SK-N-SH treated with all-trans-retinoic acid at 6 μM for 48 hours (cell line): ENCODE measurements around the gene CCDC102A.

Source experiments
- BACH2 ChIP-seq: fragments of 250-450 bp; sonication (Bioruptor Pico); IDR thresholded peaks from 2 replicates; pipeline ENCODE4 v1.9.0; 2021; ENCODE audit warnings: mild to moderate bottlenecking, borderline replicate concordance
- CSDC2 ChIP-seq: fragments of 250-450 bp; sonication (Bioruptor Pico); IDR thresholded peaks from 2 replicates; pipeline ENCODE4 v1.5.0; 2020; ENCODE audit warnings: mild to moderate bottlenecking, moderate library complexity
- PPARA ChIP-seq: fragments of 250-450 bp; sonication (Bioruptor Pico); IDR thresholded peaks from 2 replicates; pipeline ENCODE4 v1.5.0; 2020; ENCODE audit warnings: mild to moderate bottlenecking, borderline replicate concordance
- RARB ChIP-seq: fragments of 250-450 bp; sonication (Bioruptor Pico); IDR thresholded peaks from 2 replicates; pipeline ENCODE4 v1.8.0; 2021; ENCODE audit warnings: mild to moderate bottlenecking, moderate library complexity
- ZC3H10 ChIP-seq: fragments of 250-450 bp; sonication (Bioruptor Pico); IDR thresholded peaks from 2 replicates; pipeline ENCODE4 v1.5.1; 2021; ENCODE audit warnings: mild to moderate bottlenecking, moderate library complexity
- ZFP3 ChIP-seq: fragments of 250-450 bp; sonication (Bioruptor Pico); IDR thresholded peaks from 2 replicates; pipeline ENCODE4 v1.5.0; 2020; ENCODE audit warnings: mild to moderate bottlenecking, moderate library complexity
- ZNF565 ChIP-seq: fragments of 450-650 bp; formaldehyde crosslinking; conservative IDR thresholded peaks from 2 replicates; pipeline ENCODE4 v1.5.0; 2020; ENCODE audit warnings: low read depth, mild to moderate bottlenecking, moderate library complexity
- ZNF8 ChIP-seq: fragments of 450-650 bp; formaldehyde crosslinking; IDR thresholded peaks from 2 replicates; pipeline ENCODE4 v1.5.0; 2020; ENCODE audit warnings: mild to moderate bottlenecking, moderate library complexity
- TF ChIP-seq, protein P1 (sequence below): fragments of 250-450 bp; sonication (Bioruptor Pico); IDR thresholded peaks from 2 replicates; pipeline ENCODE4 v1.5.1; 2021; ENCODE audit warnings: mild to moderate bottlenecking, moderate library complexity
- TF ChIP-seq, protein P2 (sequence below): fragments of 250-450 bp; sonication (Bioruptor Pico); IDR thresholded peaks from 2 replicates; pipeline ENCODE4 v1.5.1; 2020; ENCODE audit warnings: low read depth, mild to moderate bottlenecking, moderate library complexity
- TF ChIP-seq, protein P3 (sequence below): fragments of 250-450 bp; sonication (Bioruptor Pico); IDR thresholded peaks from 2 replicates; pipeline ENCODE4 v1.5.0; 2020; ENCODE audit warnings: mild to moderate bottlenecking, moderate library complexity
- TF ChIP-seq, protein P4 (sequence below): fragments of 250-450 bp; sonication (Bioruptor Pico); IDR thresholded peaks from 2 replicates; pipeline ENCODE4 v1.8.0; 2020; ENCODE audit warnings: mild to moderate bottlenecking, moderate library complexity, borderline replicate concordance

DNA sequence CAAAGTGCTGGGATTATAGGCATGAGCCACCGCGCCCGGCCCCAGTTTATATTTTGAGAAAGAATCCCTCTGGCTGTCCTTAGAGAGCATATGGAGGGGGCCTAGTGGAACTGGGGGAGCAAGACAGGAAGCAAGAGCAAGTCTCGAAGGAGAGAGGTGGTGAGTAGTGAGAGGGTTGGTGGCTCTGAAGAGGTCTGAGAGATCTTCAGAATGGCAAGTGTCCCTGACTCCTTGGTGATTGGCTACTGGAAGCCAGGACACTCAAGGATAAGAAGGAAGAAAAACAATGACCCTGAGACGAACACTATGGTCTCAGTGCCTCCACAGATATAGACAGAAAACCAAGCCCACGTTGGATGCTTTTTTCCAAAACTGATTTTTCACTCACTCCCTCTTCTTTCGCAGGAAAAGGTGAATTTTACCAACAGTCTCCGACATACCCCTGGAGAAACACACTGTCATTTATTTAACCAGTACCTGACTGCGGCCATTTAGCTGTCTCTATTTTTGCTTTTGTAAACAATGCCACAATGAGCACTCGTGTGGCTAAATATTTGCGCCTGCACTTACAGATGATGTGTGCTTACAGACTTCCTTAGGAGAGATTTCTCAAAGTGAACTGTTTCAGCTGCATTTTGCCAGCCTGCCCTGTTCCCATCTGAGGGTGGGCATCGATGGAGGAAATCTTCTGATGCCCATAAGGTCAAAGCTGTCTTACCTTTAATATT is 34.2 kb downstream of the CCDC102A start:
- TF ChIP-seq RARB (no peak), CSDC2 (CRISPR knock-in tag) (no peak), ZFP3 (no peak), ZC3H10 (CRISPR knock-in tag) (no peak), BACH2 (no peak), ZNF565 (CRISPR knock-in tag) (no peak), ZNF8 (CRISPR knock-in tag) (no peak), PPARA (no peak)
- TF ChIP-seq, protein P1, sequence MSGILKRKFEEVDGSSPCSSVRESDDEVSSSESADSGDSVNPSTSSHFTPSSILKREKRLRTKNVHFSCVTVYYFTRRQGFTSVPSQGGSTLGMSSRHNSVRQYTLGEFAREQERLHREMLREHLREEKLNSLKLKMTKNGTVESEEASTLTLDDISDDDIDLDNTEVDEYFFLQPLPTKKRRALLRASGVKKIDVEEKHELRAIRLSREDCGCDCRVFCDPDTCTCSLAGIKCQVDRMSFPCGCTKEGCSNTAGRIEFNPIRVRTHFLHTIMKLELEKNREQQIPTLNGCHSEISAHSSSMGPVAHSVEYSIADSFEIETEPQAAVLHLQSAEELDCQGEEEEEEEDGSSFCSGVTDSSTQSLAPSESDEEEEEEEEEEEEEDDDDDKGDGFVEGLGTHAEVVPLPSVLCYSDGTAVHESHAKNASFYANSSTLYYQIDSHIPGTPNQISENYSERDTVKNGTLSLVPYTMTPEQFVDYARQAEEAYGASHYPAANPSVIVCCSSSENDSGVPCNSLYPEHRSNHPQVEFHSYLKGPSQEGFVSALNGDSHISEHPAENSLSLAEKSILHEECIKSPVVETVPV (CRISPR knock-in tag), result no peak
- TF ChIP-seq, protein P2, sequence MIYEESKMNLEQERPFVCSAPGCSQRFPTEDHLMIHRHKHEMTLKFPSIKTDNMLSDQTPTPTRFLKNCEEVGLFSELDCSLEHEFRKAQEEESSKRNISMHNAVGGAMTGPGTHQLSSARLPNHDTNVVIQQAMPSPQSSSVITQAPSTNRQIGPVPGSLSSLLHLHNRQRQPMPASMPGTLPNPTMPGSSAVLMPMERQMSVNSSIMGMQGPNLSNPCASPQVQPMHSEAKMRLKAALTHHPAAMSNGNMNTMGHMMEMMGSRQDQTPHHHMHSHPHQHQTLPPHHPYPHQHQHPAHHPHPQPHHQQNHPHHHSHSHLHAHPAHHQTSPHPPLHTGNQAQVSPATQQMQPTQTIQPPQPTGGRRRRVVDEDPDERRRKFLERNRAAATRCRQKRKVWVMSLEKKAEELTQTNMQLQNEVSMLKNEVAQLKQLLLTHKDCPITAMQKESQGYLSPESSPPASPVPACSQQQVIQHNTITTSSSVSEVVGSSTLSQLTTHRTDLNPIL, result no peak
- TF ChIP-seq, protein P3, sequence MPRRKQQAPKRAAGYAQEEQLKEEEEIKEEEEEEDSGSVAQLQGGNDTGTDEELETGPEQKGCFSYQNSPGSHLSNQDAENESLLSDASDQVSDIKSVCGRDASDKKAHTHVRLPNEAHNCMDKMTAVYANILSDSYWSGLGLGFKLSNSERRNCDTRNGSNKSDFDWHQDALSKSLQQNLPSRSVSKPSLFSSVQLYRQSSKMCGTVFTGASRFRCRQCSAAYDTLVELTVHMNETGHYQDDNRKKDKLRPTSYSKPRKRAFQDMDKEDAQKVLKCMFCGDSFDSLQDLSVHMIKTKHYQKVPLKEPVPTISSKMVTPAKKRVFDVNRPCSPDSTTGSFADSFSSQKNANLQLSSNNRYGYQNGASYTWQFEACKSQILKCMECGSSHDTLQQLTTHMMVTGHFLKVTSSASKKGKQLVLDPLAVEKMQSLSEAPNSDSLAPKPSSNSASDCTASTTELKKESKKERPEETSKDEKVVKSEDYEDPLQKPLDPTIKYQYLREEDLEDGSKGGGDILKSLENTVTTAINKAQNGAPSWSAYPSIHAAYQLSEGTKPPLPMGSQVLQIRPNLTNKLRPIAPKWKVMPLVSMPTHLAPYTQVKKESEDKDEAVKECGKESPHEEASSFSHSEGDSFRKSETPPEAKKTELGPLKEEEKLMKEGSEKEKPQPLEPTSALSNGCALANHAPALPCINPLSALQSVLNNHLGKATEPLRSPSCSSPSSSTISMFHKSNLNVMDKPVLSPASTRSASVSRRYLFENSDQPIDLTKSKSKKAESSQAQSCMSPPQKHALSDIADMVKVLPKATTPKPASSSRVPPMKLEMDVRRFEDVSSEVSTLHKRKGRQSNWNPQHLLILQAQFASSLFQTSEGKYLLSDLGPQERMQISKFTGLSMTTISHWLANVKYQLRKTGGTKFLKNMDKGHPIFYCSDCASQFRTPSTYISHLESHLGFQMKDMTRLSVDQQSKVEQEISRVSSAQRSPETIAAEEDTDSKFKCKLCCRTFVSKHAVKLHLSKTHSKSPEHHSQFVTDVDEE (CRISPR knock-in tag), result no peak
- TF ChIP-seq, protein P4, sequence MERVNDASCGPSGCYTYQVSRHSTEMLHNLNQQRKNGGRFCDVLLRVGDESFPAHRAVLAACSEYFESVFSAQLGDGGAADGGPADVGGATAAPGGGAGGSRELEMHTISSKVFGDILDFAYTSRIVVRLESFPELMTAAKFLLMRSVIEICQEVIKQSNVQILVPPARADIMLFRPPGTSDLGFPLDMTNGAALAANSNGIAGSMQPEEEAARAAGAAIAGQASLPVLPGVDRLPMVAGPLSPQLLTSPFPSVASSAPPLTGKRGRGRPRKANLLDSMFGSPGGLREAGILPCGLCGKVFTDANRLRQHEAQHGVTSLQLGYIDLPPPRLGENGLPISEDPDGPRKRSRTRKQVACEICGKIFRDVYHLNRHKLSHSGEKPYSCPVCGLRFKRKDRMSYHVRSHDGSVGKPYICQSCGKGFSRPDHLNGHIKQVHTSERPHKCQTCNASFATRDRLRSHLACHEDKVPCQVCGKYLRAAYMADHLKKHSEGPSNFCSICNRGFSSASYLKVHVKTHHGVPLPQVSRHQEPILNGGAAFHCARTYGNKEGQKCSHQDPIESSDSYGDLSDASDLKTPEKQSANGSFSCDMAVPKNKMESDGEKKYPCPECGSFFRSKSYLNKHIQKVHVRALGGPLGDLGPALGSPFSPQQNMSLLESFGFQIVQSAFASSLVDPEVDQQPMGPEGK, result no peak
